Loucy (cell line): ENCODE data around the gene C1orf56.

Source experiments
- CTCF ChIP-seq: fragments of 200-600 bp; sonication (generic); conservative IDR thresholded peaks from 2 replicates; pipeline ENCODE4 v1.5.1; 2014; ENCODE audit warnings: mild to moderate bottlenecking, antibody characterized with exemption, low read length
- EZH2phosphoT487 ChIP-seq: fragments of 200-600 bp; IDR thresholded peaks from 2 replicates; pipeline ENCODE4 v1.6.1; 2018; ENCODE audit warnings: antibody characterized with exemption, mild to moderate bottlenecking, moderate library complexity, borderline replicate concordance

GRCh38 chr1:151013518-151013917, 34.0 kb upstream of the C1orf56 start:
- TF ChIP-seq CTCF = peak; percentile 22; the same call in 1 of the 2 replicates
- TF ChIP-seq EZH2phosphoT487 = no peak
